ENCODE measurements around the gene MAPK8IP3. TPM values are rescaled to one million over a fixed set of nuclear protein-coding genes. Genes with fewer than 3 reads are reported as not detected.

Gene MAPK8IP3
- total RNA-seq, 2 experiments from 2014 or later = 290 to 297 TPM

- Mint-ChIP-seq H3K4me1 (ENCODE audit: low read depth) (peaks cover 6% of the 10 kb centered on the region), H3K4me3 (no peak overlapping the region), H3K27me3 (no peaks in the 10 kb centered on the region), H3K9me3 (no peaks in the 10 kb centered on the region), H3K36me3 (ENCODE audit: low read depth) (peaks cover 38% of the 10 kb centered on the region), H3K27ac (no peak overlapping the region)
- POLR2A ChIA-PET = no interaction called here
- no peak for DNase-seq
- Histone ChIP-seq H3K36me3 (ENCODE audit: insufficient read depth, low read length) (peaks cover 64% of the 10 kb centered on the region), H3K9me3 (ENCODE audit: control insufficient read depth in 1 of 2, insufficient read depth in 1 of 2, low read length in 2 of 2) (no peaks in the 10 kb centered on the region), H3K4me3 (ENCODE audit: low read length) (no peak overlapping the region), H3K27me3 (ENCODE audit: control insufficient read depth in 1 of 2, insufficient read depth in 2 of 2, low read length in 2 of 2) (no peaks in the 10 kb centered on the region), H3K4me1 (ENCODE audit: insufficient read depth, low read length) (peaks cover 3% of the 10 kb centered on the region), H3K27ac (ENCODE audit: low read depth in 1 of 2, low read length in 2 of 2) (no peak overlapping the region)
- CTCF ChIA-PET = no interaction called here
- no peak for ATAC-seq (ENCODE audit: poor library complexity)
- intact Hi-C loops (cut with DNase I, micrococcal nuclease) = no loop called here
- no peak for TF ChIP-seq CTCF (IDR thresholded peaks at IDR 0.05)
Observed at GRCh38 chr16:1816396-1817275, 110.6 kb downstream of the MAPK8IP3 start.

GRCh38 chr16:1817276-1817589 lies 111.2 kb downstream of the MAPK8IP3 start:
- H3K36me3 Mint-ChIP-seq (ENCODE audit: low read depth) = peaks cover 38% of the 10 kb centered on the region
- no peak overlapping the region for H3K4me3 Mint-ChIP-seq
- TF ChIP-seq CTCF (IDR thresholded peaks at IDR 0.05) = no peak
- Histone ChIP-seq H3K4me3 (ENCODE audit: low read length) (no peak overlapping the region), H3K4me1 (ENCODE audit: insufficient read depth, low read length) (peaks cover 8% of the 10 kb centered on the region), H3K27ac (ENCODE audit: low read depth in 1 of 2, low read length in 2 of 2) (no peak overlapping the region), H3K27me3 (ENCODE audit: control insufficient read depth in 1 of 2, insufficient read depth in 2 of 2, low read length in 2 of 2) (no peaks in the 10 kb centered on the region), H3K36me3 (ENCODE audit: insufficient read depth, low read length) (peaks cover 68% of the 10 kb centered on the region), H3K9me3 (ENCODE audit: control insufficient read depth in 1 of 2, insufficient read depth in 1 of 2, low read length in 2 of 2) (no peaks in the 10 kb centered on the region)
- H3K27me3 Mint-ChIP-seq = no peaks in the 10 kb centered on the region
- DNase-seq (peak in 1 of 14 experiments; percentile 22), ATAC-seq (ENCODE audit: poor library complexity) (no peak)
- intact Hi-C loops (cut with DNase I, micrococcal nuclease) = no loop called here
- CTCF ChIA-PET = no interaction called here
- H3K27ac Mint-ChIP-seq = no peak overlapping the region
- POLR2A ChIA-PET = no interaction called here
- no peaks in the 10 kb centered on the region for H3K9me3 Mint-ChIP-seq
- H3K4me1 Mint-ChIP-seq (ENCODE audit: low read depth) = peaks cover 6% of the 10 kb centered on the region

GRCh38 chr16:1817716-1818115 lies 111.7 kb downstream of the MAPK8IP3 start:
- Mint-ChIP-seq H3K27me3 (no peaks in the 10 kb centered on the region), H3K27ac (no peak overlapping the region), H3K4me3 (no peak overlapping the region), H3K9me3 (no peaks in the 10 kb centered on the region), H3K4me1 (ENCODE audit: low read depth) (peaks cover 6% of the 10 kb centered on the region), H3K36me3 (ENCODE audit: low read depth) (peaks cover 34% of the 10 kb centered on the region)
- POLR2A ChIA-PET = no interaction called here
- Histone ChIP-seq H3K4me1 (ENCODE audit: insufficient read depth, low read length) (peaks cover 7% of the 10 kb centered on the region), H3K27ac (ENCODE audit: low read depth in 1 of 2, low read length in 2 of 2) (no peak overlapping the region), H3K9me3 (ENCODE audit: control insufficient read depth in 1 of 2, insufficient read depth in 1 of 2, low read length in 2 of 2) (no peaks in the 10 kb centered on the region), H3K27me3 (ENCODE audit: control insufficient read depth in 1 of 2, insufficient read depth in 2 of 2, low read length in 2 of 2) (no peaks in the 10 kb centered on the region), H3K4me3 (ENCODE audit: low read length) (no peak overlapping the region), H3K36me3 (ENCODE audit: insufficient read depth, low read length) (peaks cover 73% of the 10 kb centered on the region)
- DNase-seq = no peak
- TF ChIP-seq CTCF (IDR thresholded peaks at IDR 0.05) = no peak
- intact Hi-C loops (cut with DNase I, micrococcal nuclease) = no loop called here
- no peak for ATAC-seq (ENCODE audit: poor library complexity)
- CTCF ChIA-PET = no interaction called here
